GM21825 (cell line): ENCODE measurements around the gene SORCS2.

Experiments used
- ATAC-seq: cut with Tn5 transposase; IDR thresholded peaks from one replicate; pipeline ENCODE4 v1.9.1; 2021; ENCODE audit warnings: mild to moderate bottlenecking, moderate library complexity; ENCODE audit not compliant: unreplicated experiment

SORCS2 gene

DNA sequence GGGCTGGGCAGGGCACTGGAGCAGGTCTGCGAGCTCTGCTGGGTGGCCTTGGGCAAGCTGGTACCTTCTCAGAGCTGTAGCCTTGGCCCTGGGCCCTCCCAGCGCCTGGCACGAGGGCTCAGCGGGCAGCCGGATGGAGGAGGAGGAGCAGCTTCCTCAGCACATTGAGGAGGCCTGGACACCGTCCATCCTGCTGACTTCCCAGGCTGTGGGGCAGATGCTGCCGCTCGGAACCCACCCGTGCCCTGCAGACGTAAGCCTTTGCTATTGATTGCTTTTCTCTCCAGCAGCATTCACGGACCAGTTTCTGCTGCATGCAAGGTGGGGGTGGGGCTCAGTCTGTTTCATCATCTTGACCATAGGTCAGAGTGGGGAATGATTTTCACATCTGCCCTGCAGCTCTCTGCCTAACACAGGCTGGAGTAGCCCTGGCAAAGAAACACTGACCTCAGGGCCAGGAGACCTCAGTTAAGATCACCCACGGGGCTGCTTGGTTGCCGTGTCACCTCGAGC, 323.1 kb downstream of the SORCS2 start:
- no peak for ATAC-seq

DNA sequence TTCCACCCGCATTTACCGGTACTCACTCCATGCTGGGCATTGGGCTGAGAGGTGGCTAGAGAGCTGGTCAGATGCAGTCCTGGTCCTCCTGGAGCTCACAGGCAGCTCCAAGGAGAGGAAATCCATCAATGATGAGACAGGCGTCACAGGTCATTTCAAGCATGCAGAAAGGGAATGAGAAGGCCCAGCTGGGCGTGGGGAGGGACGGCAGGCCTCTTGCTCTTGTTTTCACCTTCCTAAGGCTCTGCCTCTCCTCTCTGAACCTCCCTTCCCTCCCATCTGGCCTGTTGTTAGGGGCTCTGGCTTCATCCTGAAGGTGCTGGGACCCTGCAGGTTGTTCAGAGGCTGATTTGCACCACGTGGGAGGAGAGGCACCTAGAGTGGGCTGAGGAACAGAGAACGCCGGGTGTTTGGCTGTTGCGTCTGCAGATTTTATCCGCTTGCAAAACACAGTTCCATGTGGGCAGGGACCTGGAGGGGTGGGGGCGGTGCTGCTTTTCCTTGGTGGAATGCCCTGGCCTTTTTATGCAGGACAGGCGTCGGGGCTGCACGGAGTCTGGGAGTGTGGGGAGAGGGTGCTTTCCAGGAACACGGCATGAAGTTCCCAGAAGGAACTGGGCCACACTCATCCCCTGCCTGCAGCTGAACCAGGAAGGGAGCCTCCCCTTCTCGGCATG, 323.9 kb downstream of the SORCS2 start:
- no peak for ATAC-seq

DNA sequence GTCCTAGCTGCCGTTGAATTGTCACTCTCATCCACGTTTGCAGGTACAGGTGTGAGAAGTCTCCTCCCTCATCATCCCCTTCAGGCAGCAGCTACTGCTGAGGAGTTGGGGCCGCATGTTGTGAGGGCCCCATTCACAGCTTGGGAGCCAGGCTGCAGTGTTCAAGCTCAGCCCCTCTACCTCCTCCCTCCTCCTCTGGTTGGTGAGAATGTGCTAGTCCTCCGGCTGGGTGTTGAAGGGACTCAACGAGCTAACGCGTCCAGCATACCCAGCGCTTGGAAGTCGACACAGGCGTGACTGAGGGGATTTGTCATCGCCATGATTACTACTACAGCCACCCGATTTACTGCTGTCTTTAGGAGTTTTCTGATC, 324.4 kb downstream of the SORCS2 start:
- ATAC-seq: no peak

DNA sequence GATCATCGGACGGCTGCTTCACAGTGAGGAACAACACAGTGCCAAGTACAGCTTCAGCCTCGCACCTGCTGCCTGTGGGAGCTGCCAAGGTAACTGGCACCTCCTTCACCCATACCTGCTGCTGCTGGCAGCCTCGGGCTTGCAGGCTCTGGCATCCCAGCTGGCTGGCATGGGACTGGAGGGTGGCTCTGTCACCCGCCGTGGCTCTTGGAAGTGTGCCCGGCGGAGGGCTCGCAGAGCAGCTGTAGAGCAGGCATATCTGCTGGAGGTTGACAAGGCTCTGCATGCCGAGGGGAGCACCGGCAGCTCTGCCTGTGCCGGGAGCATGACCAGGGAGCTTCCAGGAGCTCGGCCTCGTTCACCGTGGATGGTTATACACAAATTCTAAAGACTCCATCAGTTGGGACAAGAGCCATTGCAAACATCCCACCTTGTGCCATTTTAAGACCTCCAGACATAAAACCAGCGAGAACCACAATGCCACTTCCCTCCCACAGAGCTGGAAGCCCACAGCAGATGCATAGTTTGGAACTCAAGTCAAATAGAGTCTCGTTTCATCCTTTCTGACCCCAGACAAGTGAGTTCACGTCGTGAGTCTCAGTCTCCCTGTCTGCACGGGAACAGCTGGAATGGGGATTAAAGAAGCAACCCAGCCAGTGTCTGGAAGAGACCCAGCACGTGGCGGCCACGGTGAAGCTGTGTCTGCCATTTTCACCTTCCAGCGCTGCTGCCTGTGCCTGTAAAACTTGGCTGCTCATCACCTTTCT, 326.7 kb downstream of the SORCS2 start:
- no peak for ATAC-seq

DNA sequence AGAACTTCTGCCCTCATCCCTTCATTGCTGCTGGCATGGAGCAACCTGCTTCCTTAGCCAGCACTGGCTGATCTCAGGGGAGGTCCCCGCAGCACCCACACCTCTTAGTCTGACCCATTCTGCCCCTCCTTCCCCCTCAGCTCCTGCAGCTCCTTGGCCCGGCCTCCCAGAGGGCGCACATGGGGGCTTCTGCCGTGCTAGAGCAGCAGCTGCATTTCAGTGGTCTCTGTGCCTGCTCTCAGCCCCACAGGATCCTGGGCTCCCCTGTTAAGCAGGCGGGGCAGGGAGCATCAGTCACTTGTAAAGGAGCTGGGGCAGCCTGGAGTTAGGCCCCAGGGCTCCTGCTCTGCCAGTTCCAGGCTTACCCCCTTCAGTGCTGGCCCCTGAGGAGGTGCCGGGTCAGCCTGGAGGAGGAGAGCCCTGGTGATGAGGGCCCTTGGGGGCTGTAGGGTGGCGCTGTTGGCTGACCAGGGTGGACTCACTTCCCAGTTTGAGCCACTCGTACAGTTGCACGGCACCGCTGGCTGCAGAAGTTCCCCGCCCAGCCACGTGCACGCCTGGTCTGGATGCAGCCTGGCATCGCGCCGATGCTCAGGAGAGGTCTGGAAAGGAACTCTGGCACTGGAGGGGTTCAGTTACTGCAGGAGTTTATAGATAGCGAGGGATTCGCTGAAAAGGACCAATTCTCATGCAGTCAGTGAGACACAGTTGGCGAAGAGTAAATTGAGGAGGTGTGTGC, 327.5 kb downstream of the SORCS2 start:
- no peak for ATAC-seq

DNA sequence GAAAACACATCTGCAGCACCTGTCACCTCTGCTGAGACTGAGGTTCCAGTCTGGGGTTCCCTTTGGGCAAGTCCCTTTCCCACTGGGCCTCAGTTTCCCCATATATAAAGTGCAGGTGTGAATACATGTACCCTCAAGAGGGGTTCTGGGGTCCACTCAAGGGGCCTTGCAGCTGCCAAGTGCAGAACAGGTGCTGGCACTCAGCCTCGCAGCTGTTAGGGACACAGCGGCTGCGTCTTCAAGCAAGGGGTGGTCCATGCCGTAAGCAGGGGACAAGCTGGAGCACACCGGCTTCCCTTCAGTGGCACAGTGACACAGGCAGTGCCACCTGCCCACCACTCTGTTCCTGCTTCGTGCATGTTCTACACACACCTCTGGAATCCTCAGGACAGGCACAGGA, 329.3 kb downstream of the SORCS2 start:
- ATAC-seq: no peak

DNA sequence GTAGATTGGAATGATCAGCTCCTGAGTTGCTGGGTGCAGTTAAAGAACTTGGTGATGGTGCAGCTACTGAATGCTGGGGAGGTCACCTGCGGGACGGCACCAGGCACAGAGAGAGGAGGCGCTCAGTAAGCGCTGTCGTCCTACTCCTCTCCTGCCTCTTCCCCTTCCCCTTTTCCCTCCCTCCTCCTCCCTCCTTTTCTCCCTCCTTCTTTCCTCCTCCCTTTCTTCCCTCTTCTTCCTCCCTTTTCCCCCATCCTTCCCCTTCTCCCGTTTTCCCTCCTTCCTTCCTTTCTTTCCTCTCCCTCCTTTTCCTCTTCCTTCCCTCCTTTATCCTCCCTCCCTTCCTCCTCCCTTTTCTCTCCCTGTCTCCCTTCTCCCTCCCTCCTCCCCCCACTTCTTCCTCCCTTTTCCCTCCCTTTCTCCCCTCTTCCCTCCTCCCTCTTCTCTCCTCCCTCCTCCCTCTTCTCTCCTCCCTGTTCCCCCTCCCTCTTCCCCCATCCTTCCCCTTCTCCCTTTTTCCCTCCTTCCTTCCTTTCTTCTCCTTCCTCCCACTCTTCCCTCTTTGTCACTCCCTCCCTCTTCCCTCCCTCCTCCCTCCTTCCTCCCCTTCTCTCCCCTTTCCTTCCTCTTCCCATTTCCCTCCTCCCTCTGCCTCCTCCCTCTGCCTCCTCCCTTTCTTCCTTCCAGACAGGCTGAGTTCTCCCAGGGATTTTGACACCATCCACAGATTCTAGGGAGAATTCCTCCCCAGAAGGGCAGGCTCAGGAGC, 330.3 kb downstream of the SORCS2 start:
- no peak for ATAC-seq

DNA sequence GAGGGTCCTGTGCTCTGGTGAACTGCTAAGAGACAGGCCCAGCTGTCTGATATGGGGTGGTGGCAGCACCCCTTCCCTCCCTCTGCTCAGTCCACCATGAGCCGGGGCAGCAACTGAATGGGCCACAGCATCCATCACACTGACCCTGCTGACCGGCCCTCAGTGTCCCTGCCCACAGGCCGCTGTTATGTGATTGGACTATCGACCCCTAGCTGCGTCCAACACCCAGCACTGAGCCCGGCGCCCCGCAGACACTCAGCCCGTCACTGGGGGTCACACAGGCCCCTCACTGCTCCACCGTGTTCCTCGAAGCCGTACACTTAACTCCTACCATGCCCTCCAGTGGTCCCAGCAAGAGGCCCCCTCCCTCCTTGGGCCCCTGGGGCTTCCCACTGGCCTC, 331.2 kb downstream of the SORCS2 start:
- ATAC-seq: no peak

DNA sequence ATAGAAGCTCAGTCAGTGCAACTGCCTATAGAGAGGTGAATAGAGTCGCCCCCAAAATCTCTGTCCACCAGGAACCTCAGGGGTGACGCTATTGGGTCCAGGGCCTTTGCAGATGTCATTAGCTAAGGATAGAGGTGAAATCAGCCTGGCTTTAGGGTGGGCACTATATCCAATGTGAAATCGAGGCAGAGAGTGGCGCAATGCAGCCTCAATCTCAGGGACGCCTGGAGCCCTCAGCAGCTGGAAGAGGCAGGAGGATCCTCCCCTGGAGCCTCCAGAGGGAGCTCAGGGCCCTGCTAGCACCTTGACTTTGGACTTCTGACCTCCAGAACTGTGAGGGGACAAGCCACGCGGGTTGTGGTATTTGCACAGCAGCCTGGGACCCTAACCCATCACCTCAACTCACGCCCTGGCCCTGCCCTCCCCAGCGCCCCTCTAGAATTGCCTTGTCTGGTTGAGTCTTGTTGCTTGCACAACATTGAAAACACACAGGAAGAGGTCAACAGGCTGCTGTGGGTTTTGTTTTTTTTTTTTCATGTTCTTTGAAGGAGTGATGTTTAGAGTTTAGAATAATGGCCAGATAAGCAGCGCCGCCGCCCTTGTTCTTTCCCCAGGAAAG, 331.8 kb downstream of the SORCS2 start:
- no peak for ATAC-seq

DNA sequence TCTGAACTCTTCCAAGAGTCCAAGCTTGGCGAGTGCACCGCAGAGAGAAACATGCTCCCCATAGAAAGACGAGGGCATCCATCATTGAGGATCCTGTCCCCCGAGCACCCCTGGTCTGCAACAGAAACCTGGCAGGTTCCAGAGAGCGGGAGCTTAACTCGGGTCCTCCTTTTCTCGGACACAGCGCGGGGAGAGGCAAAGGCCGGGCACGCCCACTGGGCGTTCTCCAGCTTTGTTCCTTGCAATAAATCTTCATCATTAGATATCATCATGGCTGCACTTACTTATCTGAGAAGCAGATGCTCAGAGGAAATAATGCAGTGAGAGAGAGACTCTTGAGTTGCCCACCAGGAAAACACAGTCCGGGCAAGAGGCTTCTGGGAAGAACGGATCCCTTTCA, 332.5 kb downstream of the SORCS2 start:
- no peak for ATAC-seq

DNA sequence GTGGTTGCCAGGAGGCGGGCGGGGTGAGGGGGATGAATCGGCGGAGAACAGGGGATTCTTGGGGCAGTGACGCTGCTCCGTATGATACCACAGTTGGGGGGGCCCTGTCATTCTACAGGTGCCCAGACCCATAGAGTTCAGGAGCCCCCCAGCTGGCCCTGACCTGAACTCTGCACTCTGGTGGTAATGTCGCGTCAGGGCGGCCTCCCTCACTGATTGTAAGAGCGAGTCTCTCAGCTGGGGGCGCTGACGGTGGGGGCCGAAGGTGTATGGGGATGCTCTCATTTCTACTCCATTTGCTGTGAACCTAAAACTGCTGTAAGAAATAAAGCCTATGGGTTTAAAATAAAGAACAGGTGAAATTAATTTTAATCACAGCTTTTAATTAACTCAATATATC, 334.2 kb downstream of the SORCS2 start:
- no peak for ATAC-seq

DNA sequence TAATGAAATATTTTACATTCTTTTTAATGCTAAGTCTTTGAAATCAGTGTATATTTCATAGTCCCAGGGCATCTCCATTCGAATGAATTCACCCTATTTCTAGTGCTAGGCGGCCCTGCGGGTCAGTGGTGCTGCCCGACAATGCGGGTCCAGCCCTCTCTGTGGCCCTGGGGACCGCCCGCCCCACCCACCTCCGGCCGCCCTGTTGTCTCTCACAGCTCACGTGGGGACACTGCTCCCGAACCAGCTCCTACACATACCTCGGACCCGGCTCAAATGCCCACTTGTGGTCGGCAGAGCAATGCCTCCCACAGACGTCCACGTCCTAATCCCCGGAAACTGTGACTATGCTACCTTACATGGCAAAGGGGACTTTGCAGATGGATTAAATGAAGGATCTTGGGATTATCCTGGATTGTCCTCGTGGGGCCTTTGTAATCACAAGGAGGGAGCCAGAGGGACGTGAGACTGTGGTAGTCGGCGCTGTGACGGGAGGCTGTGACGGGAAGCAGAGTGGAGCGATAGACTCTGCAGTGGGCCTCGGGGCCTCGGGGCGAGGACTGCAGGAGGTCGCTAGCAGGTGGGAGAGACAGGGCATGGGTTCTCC, 334.7 kb downstream of the SORCS2 start:
- ATAC-seq: no peak

DNA sequence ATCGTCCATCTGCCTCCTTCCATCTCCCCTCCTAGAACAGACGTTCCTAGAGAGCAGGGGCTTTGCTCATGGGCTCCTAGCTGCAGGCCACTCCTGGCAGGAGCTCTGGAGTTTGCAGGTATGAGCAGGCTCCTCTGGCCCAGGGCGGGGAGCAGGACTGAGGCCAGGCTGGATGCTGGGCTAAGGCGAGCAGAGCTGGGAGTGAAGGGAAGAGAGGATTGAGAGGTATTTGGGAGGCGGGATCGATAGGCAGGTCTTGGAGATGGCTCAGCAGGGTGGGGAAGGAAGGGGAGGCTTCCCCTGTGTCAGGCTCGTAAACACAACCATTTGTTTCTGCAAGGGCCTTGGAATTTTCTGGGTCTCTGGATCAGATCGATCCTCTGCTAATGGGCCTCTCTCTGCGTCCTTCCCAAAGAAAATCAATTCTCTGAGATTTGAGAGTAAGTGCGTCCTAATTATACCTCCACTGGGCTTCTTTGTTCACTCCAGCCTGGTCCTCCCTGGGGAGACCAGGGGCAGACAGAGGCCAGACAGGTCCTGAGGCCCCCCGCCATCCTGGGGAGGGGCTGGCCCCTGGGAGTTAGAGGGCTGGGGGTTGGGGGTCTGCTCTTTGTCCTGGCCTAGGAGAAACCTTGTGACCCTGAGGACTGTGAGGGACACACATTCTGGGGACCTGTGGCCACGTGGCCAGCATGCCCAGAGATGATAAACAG, 337.2 kb downstream of the SORCS2 start:
- ATAC-seq: no peak

DNA sequence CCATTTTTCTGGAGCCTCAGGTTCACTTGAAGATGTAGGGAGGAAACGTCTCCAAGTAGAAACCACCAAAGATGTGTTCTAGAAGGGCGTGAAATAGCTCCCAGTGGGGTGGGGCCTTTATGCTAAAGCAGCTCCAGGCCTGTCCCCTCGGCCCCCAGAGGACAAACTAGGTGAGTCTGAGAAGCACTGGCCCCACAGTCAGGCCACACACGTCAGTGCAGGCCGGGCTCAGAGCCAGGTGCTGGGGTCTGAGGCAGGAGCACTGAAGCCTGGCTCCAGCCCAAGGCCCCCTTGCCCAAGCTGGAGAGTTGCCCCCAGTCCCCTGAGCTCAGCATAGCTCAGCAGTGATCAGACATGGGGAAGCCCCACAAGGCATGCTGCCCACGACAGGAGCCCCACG, 337.7 kb downstream of the SORCS2 start:
- no peak for ATAC-seq

DNA sequence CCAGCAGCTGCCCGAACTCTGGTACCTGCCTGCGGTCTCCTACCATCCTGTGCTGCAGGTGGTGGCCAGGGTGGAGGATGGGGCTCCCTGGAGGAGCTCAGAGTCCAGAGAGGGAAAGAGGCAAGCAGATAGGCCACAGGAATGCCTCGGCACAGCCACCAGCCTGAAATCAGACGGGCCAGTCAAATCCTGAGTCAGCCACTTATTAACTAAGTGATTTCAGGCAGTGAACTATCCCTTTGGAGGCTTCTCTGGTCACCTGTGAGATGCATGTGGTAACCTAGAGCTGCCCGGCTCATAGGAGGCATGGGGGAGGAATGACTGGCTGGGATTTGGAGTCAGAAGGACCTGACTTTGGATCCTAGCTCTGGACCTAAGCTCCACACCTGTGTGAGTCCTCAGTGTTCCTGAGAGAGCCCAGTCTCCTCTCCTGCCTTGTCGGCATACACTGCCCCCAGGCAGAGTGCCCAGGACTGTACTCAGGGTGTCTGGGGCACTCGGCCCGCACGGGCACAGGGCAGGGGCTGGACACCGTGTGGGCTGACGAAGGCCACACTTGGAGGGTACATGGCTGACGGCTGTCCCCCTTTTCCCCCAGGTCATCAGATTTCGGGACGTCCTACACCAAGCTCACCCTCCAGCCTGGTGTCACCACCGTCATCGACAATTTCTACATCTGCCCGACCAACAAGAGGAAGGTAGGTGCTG, 338.7 kb downstream of the SORCS2 start:
- no peak for ATAC-seq

DNA sequence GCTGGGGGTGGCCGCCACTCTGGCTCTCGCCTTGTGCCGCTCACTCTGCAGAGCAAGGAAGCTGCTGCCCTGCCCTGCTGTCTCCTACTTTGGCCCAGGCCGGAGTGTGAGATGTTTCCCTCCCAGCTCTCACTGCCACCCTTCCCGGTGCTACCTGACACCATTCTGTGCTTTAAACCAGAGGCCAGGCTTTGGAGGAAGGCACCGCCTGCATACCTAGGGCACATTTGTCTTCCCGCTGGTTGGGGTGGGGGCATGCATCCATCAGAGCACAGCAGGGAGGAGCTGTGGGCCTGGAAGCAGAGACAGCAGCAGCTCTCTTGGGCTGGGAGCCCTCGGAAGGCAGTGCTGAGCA, 339.3 kb downstream of the SORCS2 start:
- no peak for ATAC-seq

DNA sequence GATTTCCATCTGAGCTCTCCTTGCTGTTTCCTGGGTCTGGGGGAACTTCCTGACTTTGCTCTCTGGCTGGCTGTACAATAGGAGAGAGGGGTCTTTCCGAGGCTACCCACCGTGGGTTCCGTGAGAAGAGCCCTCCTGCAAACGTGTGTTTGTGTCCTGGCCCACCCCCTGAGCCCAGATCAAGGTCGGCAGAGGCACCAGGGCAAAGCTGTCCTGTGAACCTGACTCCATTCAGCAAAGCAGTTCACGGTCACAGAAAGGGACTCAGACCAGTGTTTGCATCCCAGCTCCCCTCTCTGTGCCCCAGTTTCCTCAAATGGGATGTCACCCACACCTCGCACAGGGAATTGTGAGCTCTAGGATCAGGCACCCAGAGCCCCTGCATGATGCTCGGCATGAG, 339.7 kb downstream of the SORCS2 start:
- no peak for ATAC-seq

DNA sequence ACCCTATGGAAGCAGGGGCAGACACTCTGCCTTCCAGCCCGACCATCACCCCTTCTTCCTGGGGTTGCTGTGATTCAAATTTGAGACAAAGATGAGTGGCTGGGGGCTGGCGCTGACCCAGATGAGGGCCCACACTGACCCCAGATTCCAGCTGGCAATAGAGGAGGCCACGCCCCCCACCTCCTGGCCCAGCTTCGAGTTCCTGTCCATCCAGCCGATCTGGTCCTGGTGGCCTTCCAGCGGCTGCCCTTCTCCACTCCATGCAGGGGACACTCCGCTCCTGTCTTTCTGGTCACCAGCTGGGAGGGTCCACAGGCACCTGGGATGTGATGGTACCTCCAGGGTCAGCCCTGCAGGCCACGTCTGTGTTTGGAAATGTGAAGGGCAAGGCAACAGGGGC, 340.9 kb downstream of the SORCS2 start:
- no peak for ATAC-seq

DNA sequence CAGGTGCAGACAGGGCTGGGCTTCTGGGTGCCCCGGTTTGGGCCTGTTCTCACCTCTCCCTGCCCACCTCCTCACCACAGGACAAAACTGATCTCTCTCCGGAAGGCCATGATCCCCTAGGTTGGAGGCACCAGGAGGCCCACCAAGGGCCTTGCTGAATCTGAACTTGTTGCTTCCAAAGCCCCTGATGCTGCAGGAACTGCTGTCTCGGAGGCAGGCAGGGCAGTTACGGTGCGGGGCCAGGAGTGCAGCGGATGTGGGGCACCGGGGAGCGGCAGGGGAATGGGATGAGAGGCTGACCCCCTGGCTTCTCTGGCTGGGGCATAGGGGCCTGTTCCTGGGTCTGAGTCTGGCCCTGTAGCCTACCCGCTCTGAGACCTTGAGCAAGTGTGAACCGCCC, 342.8 kb downstream of the SORCS2 start:
- no peak for ATAC-seq
